ENCODE data around the gene ZNF750.

Gene ZNF750

DNA sequence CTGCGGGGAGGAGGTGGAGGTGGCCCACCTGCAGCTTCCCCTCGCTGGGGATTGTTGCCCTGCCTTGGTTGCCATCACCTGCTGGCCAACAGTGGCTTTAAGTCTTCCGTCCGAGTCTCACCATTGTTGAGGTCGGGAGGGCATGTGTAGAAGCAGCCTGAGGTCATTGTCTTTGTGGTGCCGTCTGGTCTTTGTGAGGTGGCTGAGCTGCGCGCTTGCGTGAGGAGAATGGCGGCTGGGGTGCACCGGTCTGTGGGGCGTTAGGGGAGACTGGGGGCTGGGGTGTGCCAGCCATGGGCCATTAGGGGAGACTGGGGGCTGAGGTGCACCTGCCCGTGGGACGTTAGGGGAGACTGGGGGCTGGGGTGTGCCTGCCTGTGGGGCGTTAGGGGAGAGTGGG is 36.2 kb downstream of the ZNF750 start:
- no peak for DNase-seq (ENCODE audit: low read depth)
- TF ChIP-seq CTCF (IDR thresholded peaks at IDR 0.05; ENCODE audit: control insufficient read depth, insufficient read depth, low read depth, low read length, missing control alignments): no peak
- no peak overlapping the region for H3K4me3 ChIP-seq (ENCODE audit: control insufficient read depth, low read depth, low read length)

GRCh38 chr17:82803185-82803584 is 36.6 kb downstream of the ZNF750 start:
- no peak overlapping the region for H3K4me3 ChIP-seq (ENCODE audit: control insufficient read depth, low read depth, low read length)
- no peak for DNase-seq (ENCODE audit: low read depth)
- no peak for TF ChIP-seq CTCF (IDR thresholded peaks at IDR 0.05; ENCODE audit: control insufficient read depth, insufficient read depth, low read depth, low read length, missing control alignments)

GRCh38 chr17:82802075-82802780 is 37.6 kb downstream of the ZNF750 start:
- no peak for TF ChIP-seq CTCF (IDR thresholded peaks at IDR 0.05; ENCODE audit: control insufficient read depth, insufficient read depth, low read depth, low read length, missing control alignments)
- no peak overlapping the region for H3K4me3 ChIP-seq (ENCODE audit: control insufficient read depth, low read depth, low read length)
- DNase-seq (ENCODE audit: low read depth): no peak

GRCh38 chr17:82801377-82801970 is 38.3 kb downstream of the ZNF750 start:
- TF ChIP-seq CTCF (IDR thresholded peaks at IDR 0.05; ENCODE audit: control insufficient read depth, insufficient read depth, low read depth, low read length, missing control alignments): no peak
- DNase-seq (ENCODE audit: low read depth): no peak
- no peak overlapping the region for H3K4me3 ChIP-seq (ENCODE audit: control insufficient read depth, low read depth, low read length)

DNA sequence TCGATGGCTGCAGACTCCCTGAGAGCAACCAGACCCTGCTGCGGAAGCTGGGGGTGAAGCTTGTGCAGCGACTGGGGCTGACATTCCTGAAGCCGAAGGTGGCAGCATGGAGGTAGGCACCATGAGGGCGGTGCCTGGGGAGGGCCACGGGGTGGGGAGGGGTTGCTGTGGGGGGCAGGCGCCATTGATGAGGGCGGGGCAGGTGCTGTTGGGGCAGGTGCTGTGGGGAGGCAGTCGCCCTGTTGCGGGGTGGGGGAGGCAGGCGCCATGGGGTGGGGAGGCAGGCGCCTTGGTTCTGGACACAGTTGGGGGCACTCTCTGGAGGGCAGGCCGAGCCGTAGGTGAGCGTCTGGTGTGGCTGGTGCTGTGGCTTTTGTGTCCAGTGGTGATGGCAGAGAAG is 38.9 kb downstream of the ZNF750 start:
- TF ChIP-seq CTCF (IDR thresholded peaks at IDR 0.05; ENCODE audit: control insufficient read depth, insufficient read depth, low read depth, low read length, missing control alignments): no peak

DNA sequence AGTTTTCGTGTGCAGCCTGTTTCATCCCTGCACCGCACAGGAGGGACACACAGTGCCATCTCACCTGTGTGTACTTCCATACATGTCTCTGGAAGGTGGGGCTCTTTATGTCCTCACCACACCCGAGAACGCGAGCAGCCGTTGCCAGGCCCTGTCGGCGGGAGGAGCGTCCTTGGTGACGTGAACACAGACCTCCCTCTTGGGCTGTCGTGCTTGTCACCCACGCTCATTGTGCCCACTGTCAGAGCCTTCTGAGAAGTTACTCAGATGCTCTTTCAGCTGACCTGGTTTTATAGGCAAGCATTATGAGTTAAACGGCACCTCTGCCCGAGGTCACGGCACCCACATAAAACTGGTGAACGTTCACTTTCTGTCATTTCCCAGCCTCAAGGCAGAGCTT is 40.2 kb downstream of the ZNF750 start:
- DNase-seq (ENCODE audit: low read depth): no peak
- no peak for TF ChIP-seq CTCF (IDR thresholded peaks at IDR 0.05; ENCODE audit: control insufficient read depth, insufficient read depth, low read depth, low read length, missing control alignments)
- H3K4me3 ChIP-seq (ENCODE audit: control insufficient read depth, low read depth, low read length): no peak overlapping the region

More for the DNA sequence above, 38.9 kb downstream of the ZNF750 start:
- DNase-seq (ENCODE audit: low read depth): no peak
- H3K4me3 ChIP-seq (ENCODE audit: control insufficient read depth, low read depth, low read length): no peak overlapping the region

Measured in AG09309 (cell line).